ENCODE data around the gene CNTF. TPM values are rescaled to one million over a fixed set of nuclear protein-coding genes. Genes with fewer than 3 reads are reported as not detected.

The CNTF gene
- total and polyA plus RNA-seq, 9 donors = 0.55 to 1.0 (median 0.89) TPM

- Histone ChIP-seq H3K36me3 (ENCODE audit: control insufficient read depth, insufficient read depth, low read length) (peaks cover 8% of the 10 kb centered on the region), H3K27ac (ENCODE audit: low read length) (no peak overlapping the region), H3K4me1 (ENCODE audit: control insufficient read depth, insufficient read depth, low read length) (no peaks in the 10 kb centered on the region), H3K27me3 (ENCODE audit: control insufficient read depth, insufficient read depth, low read length) (no peaks in the 10 kb centered on the region), H3K9me3 (replicated peaks; ENCODE audit: control insufficient read depth, low read depth, low read length) (no peaks in the 10 kb centered on the region), H3K4me3 (ENCODE audit: low read length) (no peak overlapping the region)
- no peak for DNase-seq
- WGBS (ENCODE audit: insufficient coverage) = no CpG with 5 or more reads among the region's 4 CpGs
These were observed 15.3 kb upstream of the CNTF start for GRCh38 chr11:58606930-58607714.

DNA sequence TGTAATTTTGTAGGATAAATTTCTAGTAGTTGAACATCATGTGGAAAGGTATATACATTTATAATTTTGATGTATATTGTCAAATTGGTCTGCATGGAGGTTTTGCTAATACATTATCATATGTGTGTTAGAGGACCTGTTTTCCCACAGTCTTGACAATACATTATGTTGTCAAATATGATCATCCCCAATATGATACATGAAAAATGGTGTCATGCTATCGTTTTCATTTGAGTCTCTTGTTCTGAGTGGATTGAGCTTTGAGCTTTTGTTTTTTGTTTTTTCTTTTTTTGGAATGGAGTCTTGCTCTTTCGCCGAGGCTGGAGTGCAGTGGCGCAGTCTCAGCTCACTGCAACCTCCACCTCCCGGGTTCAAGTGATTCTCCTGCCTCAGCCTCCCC, 14.1 kb upstream of the CNTF start:
- H3K27me3 ChIP-seq (ENCODE audit: control insufficient read depth, insufficient read depth, low read length) = no peaks in the 10 kb centered on the region
- no CpG with 5 or more reads among the region's 5 CpGs for WGBS (ENCODE audit: insufficient coverage)
- H3K4me1 ChIP-seq (ENCODE audit: control insufficient read depth, insufficient read depth, low read length) = no peaks in the 10 kb centered on the region
- DNase-seq = no peak
- peaks cover 16% of the 10 kb centered on the region for H3K36me3 ChIP-seq (ENCODE audit: control insufficient read depth, insufficient read depth, low read length)
- H3K27ac ChIP-seq (ENCODE audit: low read length) = no peak overlapping the region
- H3K4me3 ChIP-seq (ENCODE audit: low read length) = no peak overlapping the region
- H3K9me3 ChIP-seq (replicated peaks; ENCODE audit: control insufficient read depth, low read depth, low read length) = no peaks in the 10 kb centered on the region

DNA sequence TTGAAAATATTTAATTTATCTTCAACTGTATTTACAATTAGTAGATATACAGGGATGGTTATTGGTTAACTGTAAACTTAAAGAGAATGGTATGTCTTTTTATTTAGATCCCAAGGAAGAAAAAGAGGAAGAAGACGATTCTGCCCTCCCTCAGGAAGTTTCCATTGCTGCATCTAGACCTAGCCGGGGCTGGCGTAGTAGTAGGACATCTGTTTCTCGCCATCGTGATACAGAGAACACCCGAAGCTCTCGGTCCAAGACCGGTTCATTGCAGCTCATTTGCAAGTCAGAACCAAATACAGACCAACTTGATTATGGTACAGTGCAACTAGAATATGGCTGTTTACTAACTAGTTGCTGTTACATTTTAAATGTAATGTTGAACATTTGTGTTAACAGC, 12.7 kb upstream of the CNTF start:
- DNase-seq = peak; percentile 22
- H3K27ac ChIP-seq (ENCODE audit: low read length) = no peak overlapping the region
- H3K27me3 ChIP-seq (ENCODE audit: control insufficient read depth, insufficient read depth, low read length) = no peaks in the 10 kb centered on the region
- H3K9me3 ChIP-seq (replicated peaks; ENCODE audit: control insufficient read depth, low read depth, low read length) = no peaks in the 10 kb centered on the region
- no peak overlapping the region for H3K4me3 ChIP-seq (ENCODE audit: low read length)
- WGBS (ENCODE audit: insufficient coverage) = 71% methylated on average over 1 of the region's 8 CpGs
- H3K36me3 ChIP-seq (ENCODE audit: control insufficient read depth, insufficient read depth, low read length) = peaks cover 19% of the 10 kb centered on the region
- no peaks in the 10 kb centered on the region for H3K4me1 ChIP-seq (ENCODE audit: control insufficient read depth, insufficient read depth, low read length)

- no peak for DNase-seq
- Histone ChIP-seq H3K4me3 (ENCODE audit: low read length) (no peak overlapping the region), H3K4me1 (ENCODE audit: control insufficient read depth, insufficient read depth, low read length) (no peaks in the 10 kb centered on the region), H3K36me3 (ENCODE audit: control insufficient read depth, insufficient read depth, low read length) (peaks cover 35% of the 10 kb centered on the region), H3K27me3 (ENCODE audit: control insufficient read depth, insufficient read depth, low read length) (no peaks in the 10 kb centered on the region), H3K27ac (ENCODE audit: low read length) (no peak overlapping the region), H3K9me3 (replicated peaks; ENCODE audit: control insufficient read depth, low read depth, low read length) (no peaks in the 10 kb centered on the region)
- WGBS (ENCODE audit: insufficient coverage) = no CpG with 5 or more reads among the region's 2 CpGs
These were observed 9.2 kb upstream of the CNTF start for GRCh38 chr11:58613228-58613627.

DNA sequence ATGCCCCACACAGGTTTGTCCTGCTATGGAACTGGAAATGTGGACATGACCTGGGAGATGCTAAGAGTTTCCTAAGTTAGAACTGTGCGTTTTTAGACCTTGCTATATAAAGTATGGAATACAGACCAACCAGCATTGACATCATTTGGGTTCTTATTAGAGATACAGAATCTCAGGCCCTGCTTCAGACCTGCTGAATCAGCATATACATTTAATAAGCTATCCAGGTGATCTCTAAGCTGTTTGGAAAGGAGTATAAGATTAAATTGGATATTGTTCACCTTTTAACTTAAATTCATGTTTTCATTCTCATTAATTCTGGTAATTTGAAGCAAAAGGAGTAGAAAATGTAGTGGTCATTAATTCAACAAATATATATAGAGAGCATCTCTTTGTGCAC, 6.9 kb upstream of the CNTF start:
- Histone ChIP-seq H3K27ac (ENCODE audit: low read length) (no peak overlapping the region), H3K36me3 (ENCODE audit: control insufficient read depth, insufficient read depth, low read length) (peaks cover 43% of the 10 kb centered on the region), H3K27me3 (ENCODE audit: control insufficient read depth, insufficient read depth, low read length) (no peaks in the 10 kb centered on the region), H3K4me1 (ENCODE audit: control insufficient read depth, insufficient read depth, low read length) (no peaks in the 10 kb centered on the region), H3K9me3 (replicated peaks; ENCODE audit: control insufficient read depth, low read depth, low read length) (no peaks in the 10 kb centered on the region), H3K4me3 (ENCODE audit: low read length) (no peak overlapping the region)
- no CpG with 5 or more reads among the region's 1 CpG for WGBS (ENCODE audit: insufficient coverage)
- DNase-seq = no peak

DNA sequence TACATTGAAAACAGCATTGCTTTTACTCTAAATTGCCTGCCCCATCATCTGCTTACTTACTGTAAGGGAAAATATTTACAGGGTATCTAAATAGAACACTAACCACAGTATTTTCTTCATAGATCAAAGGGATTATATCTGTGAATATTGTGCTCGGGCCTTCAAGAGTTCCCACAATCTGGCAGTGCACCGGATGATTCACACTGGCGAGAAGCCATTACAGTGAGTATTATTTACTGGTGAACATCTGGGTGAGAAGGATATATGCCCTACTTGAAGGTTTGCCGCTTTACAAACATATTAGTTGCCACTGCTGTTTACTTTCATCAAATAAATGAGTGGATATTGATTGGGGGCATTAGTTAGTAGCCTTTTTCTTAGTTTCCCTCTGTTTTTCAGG, 5.9 kb upstream of the CNTF start:
- 56% methylated on average over 3 of the region's 4 CpGs for WGBS (ENCODE audit: insufficient coverage)
- peaks cover 40% of the 10 kb centered on the region for H3K36me3 ChIP-seq (ENCODE audit: control insufficient read depth, insufficient read depth, low read length)
- DNase-seq = peak; percentile 15
- H3K4me3 ChIP-seq (ENCODE audit: low read length) = no peak overlapping the region
- H3K27ac ChIP-seq (ENCODE audit: low read length) = no peak overlapping the region
- no peaks in the 10 kb centered on the region for H3K9me3 ChIP-seq (replicated peaks; ENCODE audit: control insufficient read depth, low read depth, low read length)
- no peaks in the 10 kb centered on the region for H3K4me1 ChIP-seq (ENCODE audit: control insufficient read depth, insufficient read depth, low read length)
- no peaks in the 10 kb centered on the region for H3K27me3 ChIP-seq (ENCODE audit: control insufficient read depth, insufficient read depth, low read length)

DNA sequence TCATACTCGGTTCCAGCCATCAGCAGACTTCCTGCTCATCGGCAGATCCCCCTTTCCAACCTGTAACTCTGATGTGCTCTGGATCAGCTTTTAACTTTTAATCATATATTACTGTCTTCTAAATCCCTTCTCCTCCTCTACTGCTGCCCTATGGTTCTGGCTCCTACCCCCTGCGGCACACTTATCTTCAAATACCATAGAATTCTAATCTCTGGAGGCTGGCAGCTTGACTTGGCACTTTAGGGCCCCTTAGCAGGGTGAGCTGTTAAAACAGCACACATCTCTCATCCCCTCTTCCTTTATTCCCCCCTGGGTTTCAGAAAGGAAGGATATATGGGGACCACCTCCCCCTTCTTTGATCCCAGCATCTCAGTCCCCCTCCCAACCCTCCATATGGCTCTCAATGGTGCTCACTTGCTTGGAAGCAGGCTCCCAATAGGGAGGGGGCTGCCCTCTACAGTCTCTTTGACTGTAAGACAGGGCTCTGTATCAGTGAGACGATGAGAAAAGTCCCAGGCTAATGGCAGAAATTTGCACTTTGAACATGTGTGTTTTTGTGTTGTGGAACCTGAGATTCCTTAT, 4.4 kb upstream of the CNTF start:
- no peak overlapping the region for H3K27ac ChIP-seq (ENCODE audit: low read length)
- no peaks in the 10 kb centered on the region for H3K4me1 ChIP-seq (ENCODE audit: control insufficient read depth, insufficient read depth, low read length)
- H3K4me3 ChIP-seq (ENCODE audit: low read length) = no peak overlapping the region
- DNase-seq = no peak
- H3K36me3 ChIP-seq (ENCODE audit: control insufficient read depth, insufficient read depth, low read length) = peaks cover 39% of the 10 kb centered on the region
- no peaks in the 10 kb centered on the region for H3K9me3 ChIP-seq (replicated peaks; ENCODE audit: control insufficient read depth, low read depth, low read length)
- H3K27me3 ChIP-seq (ENCODE audit: control insufficient read depth, insufficient read depth, low read length) = no peaks in the 10 kb centered on the region
- 73% methylated on average over 4 of the region's 4 CpGs for WGBS (ENCODE audit: insufficient coverage)

GRCh38 chr11:58621586-58622262, 741 bp upstream of the CNTF start:
- H3K4me3 ChIP-seq (ENCODE audit: low read length) = no peak overlapping the region
- DNase-seq = no peak
- no peak overlapping the region for H3K27ac ChIP-seq (ENCODE audit: low read length)

GRCh38 chr11:58625086-58625485, 2.6 kb downstream of the CNTF start:
- DNase-seq = peak; percentile 49
- WGBS (ENCODE audit: insufficient coverage) = no CpG with 5 or more reads among the region's 4 CpGs
- H3K4me1 ChIP-seq (ENCODE audit: control insufficient read depth, insufficient read depth, low read length) = peaks cover 2% of the 10 kb centered on the region
- H3K4me3 ChIP-seq (ENCODE audit: low read length) = no peak overlapping the region
- H3K9me3 ChIP-seq (replicated peaks; ENCODE audit: control insufficient read depth, low read depth, low read length) = no peaks in the 10 kb centered on the region
- H3K27me3 ChIP-seq (ENCODE audit: control insufficient read depth, insufficient read depth, low read length) = no peaks in the 10 kb centered on the region
- no peak overlapping the region for H3K27ac ChIP-seq (ENCODE audit: low read length)
- peaks cover 29% of the 10 kb centered on the region for H3K36me3 ChIP-seq (ENCODE audit: control insufficient read depth, insufficient read depth, low read length)

More at GRCh38 chr11:58621586-58622262, 741 bp upstream of the CNTF start:
- peaks cover 48% of the 10 kb centered on the region for H3K36me3 ChIP-seq (ENCODE audit: control insufficient read depth, insufficient read depth, low read length)
- peaks cover 2% of the 10 kb centered on the region for H3K4me1 ChIP-seq (ENCODE audit: control insufficient read depth, insufficient read depth, low read length)
- no CpG with 5 or more reads among the region's 4 CpGs for WGBS (ENCODE audit: insufficient coverage)
- no peaks in the 10 kb centered on the region for H3K9me3 ChIP-seq (replicated peaks; ENCODE audit: control insufficient read depth, low read depth, low read length)
- H3K27me3 ChIP-seq (ENCODE audit: control insufficient read depth, insufficient read depth, low read length) = no peaks in the 10 kb centered on the region

- DNase-seq = no peak
- Histone ChIP-seq H3K4me1 (ENCODE audit: control insufficient read depth, insufficient read depth, low read length) (peaks cover 2% of the 10 kb centered on the region), H3K9me3 (replicated peaks; ENCODE audit: control insufficient read depth, low read depth, low read length) (no peaks in the 10 kb centered on the region), H3K36me3 (ENCODE audit: control insufficient read depth, insufficient read depth, low read length) (peaks cover 27% of the 10 kb centered on the region), H3K27me3 (ENCODE audit: control insufficient read depth, insufficient read depth, low read length) (no peaks in the 10 kb centered on the region), H3K4me3 (ENCODE audit: low read length) (no peak overlapping the region), H3K27ac (ENCODE audit: low read length) (no peak overlapping the region)
- no CpG with 5 or more reads among the region's 4 CpGs for whole genome bisulfite sequencing (ENCODE audit: insufficient coverage)
These were observed 3.5 kb downstream of the CNTF start for GRCh38 chr11:58625826-58626460.
